ENCODE data around the gene GJC1. TPM values are rescaled to one million over a fixed set of nuclear protein-coding genes. Genes with fewer than 3 reads are reported as not detected.
"Not testable (repeated sequence)": the region's sequence is repeated elsewhere in the genome, so short reads cannot be mapped to it uniquely, and the experiment has no call there.

Gene GJC1
- total RNA-seq, 1 experiment from 2014 or later = 42.7 TPM

DNA sequence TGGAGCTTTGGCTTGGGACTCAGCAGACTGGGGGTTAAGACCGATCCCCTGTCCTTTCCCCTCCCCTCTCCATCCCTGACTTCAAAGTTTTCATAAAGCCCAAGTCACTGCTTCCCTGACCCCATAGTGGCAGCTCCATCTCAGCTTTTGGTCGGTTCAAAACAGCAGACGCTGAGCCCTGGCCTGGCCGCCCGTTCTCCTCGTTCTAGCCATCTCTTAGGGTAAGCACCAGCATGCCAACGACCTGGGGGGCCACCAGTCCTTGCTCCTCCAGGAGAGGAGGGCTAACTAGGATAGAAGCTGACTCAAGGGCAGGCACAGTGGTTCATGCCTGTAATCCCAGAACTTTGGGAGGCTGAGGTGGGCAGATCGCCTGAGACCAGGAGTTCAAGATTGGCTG is 16.1 kb upstream of the GJC1 start:
- no peak for DNase-seq (ENCODE audit: low read depth)

- no peak for DNase-seq (ENCODE audit: low read depth)
Observed at GRCh38 chr17:44844390-44844830, 14.3 kb upstream of the GJC1 start.

- no peak for DNase-seq (ENCODE audit: low read depth)
Observed at GRCh38 chr17:44842748-44843147, 12.7 kb upstream of the GJC1 start.

DNA sequence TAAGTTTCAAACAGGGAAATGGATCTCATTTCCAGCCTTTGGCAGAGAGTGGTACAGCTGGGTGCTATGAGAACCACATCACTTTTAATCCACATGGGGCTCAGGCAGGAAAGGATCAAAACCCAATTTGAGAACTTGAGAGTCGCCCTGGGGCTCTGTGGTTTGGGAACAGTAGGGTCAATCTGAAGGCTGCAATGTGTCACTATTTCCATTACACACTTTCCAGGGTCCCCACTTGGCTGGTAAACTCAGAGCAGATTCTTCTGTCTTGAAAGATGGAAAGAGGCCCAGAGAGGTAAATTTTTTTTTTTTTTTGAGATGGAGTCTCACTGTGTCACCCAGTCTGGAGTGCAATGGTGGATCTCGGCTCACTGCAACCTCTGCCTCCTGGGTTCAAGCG is 10.8 kb upstream of the GJC1 start:
- no peak for DNase-seq (ENCODE audit: low read depth)

DNA sequence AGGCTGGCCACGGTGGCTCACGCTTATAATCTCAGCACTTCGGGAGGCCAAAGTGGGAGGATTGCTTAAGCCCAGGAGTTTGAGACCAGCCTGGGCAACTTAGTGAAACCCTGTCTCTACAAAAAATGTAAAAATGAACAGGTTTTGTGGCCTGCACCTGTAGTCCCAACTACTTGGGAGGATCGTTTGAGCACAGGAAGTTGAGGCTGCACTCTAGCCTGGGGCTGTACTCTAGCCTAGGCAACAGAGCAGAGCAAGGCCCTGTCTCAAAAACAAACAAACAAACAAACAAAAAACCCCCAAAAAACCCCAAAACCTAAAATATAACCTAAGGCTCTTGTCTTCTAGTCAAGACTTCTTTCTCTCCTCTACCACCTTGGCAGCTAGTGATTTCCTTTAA is 10.2 kb upstream of the GJC1 start:
- no peak for DNase-seq (ENCODE audit: low read depth)

DNA sequence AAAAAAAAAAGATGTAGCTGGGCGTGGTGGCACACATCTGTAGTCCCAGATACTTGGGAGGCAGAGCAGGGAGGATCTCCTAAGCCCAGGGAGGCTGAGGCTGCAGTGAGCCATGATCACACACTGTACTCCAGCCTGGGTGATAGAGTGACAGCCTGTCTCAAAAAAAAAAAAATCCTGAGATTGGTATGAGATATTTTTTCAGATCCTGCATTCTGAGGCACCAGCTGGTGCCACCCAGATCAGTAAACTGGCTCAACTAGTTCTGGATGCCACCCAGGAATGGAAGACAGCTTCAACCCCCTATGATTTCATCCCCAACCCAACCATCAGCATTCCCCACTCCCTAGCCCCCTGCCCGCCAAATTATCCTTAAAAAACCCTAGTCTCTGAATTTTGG is 7.1 kb upstream of the GJC1 start:
- DNase-seq (ENCODE audit: low read depth) = no peak

GRCh38 chr17:44832805-44833204 is 2.7 kb upstream of the GJC1 start:
- no peak for DNase-seq (ENCODE audit: low read depth)

GRCh38 chr17:44831371-44831770 is 1.3 kb upstream of the GJC1 start:
- no peak for DNase-seq (ENCODE audit: low read depth)

- DNase-seq (ENCODE audit: low read depth) = no peak
Observed at GRCh38 chr17:44830359-44831288, 537 bp upstream of the GJC1 start.

DNA sequence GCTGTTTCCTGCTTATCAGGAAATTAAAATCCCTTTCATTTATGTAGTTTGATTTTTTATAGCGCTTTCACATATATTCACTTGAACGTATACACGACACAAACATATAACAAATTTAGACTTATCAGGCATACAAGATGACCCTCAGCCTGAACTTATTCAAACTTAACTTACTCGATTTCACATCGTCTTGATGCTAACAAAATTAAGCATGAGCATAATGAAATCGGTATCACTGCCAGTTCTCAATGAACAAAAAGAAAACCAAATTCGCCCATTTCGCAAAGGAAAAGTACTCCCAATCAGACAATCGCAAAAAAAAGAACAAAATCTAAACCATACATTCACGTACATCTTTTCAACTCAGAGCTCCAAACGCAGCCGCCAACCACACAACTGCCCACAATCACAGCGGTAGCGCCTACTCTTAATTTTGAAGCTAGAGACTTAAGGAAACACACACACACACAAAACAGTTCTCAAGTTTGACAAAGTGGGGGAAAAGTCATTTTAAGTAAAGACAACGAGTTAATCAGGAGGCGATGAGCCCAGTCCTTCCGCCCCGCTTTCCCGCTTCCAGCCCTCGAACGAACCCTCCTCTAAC is 1.1 kb downstream of the GJC1 start:
- DNase-seq (ENCODE audit: low read depth) = peak; percentile 42

DNA sequence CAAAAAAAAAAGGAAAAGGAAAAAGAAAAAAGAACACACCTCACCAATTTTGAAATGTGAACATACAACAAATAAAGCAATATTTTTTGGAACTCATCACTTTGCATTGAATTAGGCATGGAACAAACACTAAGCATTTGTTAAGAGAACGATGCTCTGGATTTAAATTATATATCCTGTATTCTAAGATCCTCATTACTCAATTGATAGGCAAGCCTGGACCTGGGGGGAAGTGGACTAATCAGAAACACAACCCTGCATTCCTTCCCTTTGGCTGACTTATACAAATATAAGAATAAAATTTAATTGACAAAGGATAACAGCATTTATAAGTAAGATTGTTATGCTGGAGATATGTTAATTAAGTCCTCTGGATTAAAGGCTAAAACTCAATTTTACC is 2.2 kb downstream of the GJC1 start:
- DNase-seq (ENCODE audit: low read depth) = peak; percentile 33

DNA sequence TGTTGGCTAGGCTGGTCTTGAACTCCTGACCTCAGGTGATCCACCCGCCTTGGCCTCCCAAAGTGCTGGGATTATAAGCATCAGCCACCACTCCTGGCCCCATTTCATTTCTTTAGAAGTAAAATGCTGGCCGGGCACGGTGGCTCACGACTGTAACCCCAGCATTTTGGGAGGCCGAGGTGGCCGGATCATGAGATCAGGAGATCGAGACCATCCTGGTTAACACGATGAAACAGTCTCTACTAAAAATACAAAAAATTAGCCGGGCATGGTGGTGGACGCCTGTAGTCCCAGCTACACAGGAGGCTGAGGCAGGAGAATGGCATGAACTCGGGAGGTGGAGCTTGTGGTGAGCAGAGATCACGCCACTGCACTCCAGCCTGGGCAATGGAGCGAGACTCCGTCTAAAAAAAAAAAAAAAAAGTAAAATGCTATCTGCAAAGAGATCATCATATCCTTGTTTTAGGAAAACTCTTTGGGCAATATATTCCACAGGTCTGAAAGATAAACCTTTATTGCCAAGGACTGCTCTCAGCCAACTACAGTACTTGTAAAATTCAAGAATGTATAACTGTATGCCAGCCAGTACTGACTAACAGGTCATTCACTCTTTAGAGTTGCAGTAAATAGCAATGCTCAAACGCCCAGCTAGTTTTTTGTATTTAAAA is 3.8 kb downstream of the GJC1 start:
- peak; percentile 79 for DNase-seq (ENCODE audit: low read depth)

GRCh38 chr17:44825236-44825635 is 4.9 kb downstream of the GJC1 start:
- not testable (repeated sequence) for DNase-seq (ENCODE audit: low read depth)

DNA sequence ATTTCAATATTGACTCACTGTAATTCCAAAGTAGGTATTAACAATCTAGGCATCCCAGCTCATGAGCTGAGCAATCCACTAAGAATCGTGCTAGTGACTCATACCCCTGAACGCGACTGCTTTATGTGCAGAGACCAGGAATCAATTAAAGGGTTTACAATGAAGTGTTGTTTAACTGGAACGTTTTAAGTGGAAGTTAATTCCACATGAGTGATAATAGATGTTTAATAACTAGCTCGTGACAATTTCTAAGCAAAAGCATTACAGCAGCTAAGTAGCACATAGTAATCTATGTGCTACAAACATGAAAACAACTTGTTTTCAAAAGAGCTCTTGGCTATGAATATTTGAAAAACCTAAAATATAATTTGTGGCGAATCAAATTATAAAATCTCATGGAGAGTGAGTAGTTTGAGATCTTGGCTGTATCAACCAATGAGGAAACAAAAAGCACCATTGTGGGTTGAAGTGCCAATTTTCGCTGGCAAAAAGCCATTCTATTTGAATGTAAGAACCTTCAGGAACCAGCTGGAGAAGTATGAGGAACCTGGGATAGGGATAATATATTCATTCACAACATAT is 9.4 kb downstream of the GJC1 start:
- peak; percentile 93 for DNase-seq (ENCODE audit: low read depth)

DNA sequence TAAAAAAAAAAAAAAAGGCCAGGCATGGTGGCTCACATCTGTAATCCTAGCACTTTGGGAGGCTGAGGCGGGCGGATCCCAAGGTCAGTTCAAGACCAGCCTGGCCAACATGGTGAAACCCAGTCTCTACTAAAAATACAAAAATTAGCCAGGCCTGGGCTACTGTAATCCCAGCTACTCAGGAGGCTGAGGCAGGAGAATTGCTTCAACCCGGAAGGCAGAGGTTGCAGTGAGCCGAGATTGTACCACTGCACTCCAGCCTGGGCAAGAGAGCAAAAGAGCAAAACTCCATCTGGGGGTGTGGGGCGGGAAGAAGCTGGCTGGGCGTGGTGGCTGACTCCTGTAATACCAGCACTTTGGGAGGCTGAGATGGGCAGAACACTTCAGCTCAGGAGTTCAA is 11.6 kb downstream of the GJC1 start:
- DNase-seq (ENCODE audit: low read depth) = not testable (repeated sequence)

- no peak for DNase-seq (ENCODE audit: low read depth)
Observed at GRCh38 chr17:44812263-44812662, 17.8 kb downstream of the GJC1 start.

- not testable (repeated sequence) for DNase-seq (ENCODE audit: low read depth)
Observed at GRCh38 chr17:44808656-44809388, 21.3 kb downstream of the GJC1 start.

GRCh38 chr17:44808156-44808555 is 21.9 kb downstream of the GJC1 start:
- DNase-seq (ENCODE audit: low read depth) = no peak

- DNase-seq (ENCODE audit: low read depth) = no peak
Observed at GRCh38 chr17:44807817-44808155, 22.3 kb downstream of the GJC1 start.

- no peak for DNase-seq (ENCODE audit: low read depth)
Observed at GRCh38 chr17:44807093-44807816, 22.8 kb downstream of the GJC1 start.

Data from HT1080 (cell line).